Brain pericyte (primary cell): ENCODE data around the gene NF1.
"Not testable (repeated sequence)": the region's sequence is repeated elsewhere in the genome, so short reads cannot be mapped to it uniquely, and the experiment has no call there.

Experiments
- DNase-seq: peaks from one replicate; pipeline ENCODE4 v3.0.0-alpha.2; 2012; ENCODE audit warnings: low read depth, low spot score

The NF1 gene

GRCh38 chr17:31328160-31328535 lies 233.4 kb downstream of the NF1 start:
- DNase-seq, result no peak

- no peak for DNase-seq
Observed at GRCh38 chr17:31329221-31329620, 234.4 kb downstream of the NF1 start.

GRCh38 chr17:31339906-31340661 lies 245.3 kb downstream of the NF1 start:
- no peak for DNase-seq

- DNase-seq, result not testable (repeated sequence)
Observed at GRCh38 chr17:31345191-31345747, 250.5 kb downstream of the NF1 start.

- DNase-seq, result no peak
Observed at GRCh38 chr17:31349454-31349853, 254.7 kb downstream of the NF1 start.

- no peak for DNase-seq
Observed at GRCh38 chr17:31355935-31356334, 261.2 kb downstream of the NF1 start.

- no peak for DNase-seq
Observed at GRCh38 chr17:31357091-31357490, 262.3 kb downstream of the NF1 start.

- DNase-seq, result no peak
Observed at GRCh38 chr17:31357839-31358394, 263.1 kb downstream of the NF1 start.

- no peak for DNase-seq
Observed at GRCh38 chr17:31364012-31364411, 269.2 kb downstream of the NF1 start.

- DNase-seq, result no peak
Observed at GRCh38 chr17:31366088-31366487, 271.3 kb downstream of the NF1 start.

GRCh38 chr17:31369266-31369665 lies 274.5 kb downstream of the NF1 start:
- no peak for DNase-seq

- DNase-seq, result peak; percentile 20
Observed at GRCh38 chr17:31371511-31372097, 276.8 kb downstream of the NF1 start.

GRCh38 chr17:31373150-31374093 lies 278.6 kb downstream of the NF1 start:
- no peak for DNase-seq

GRCh38 chr17:31374094-31374447 lies 279.3 kb downstream of the NF1 start:
- DNase-seq, result no peak

- no peak for DNase-seq
Observed at GRCh38 chr17:31374503-31374902, 279.7 kb downstream of the NF1 start.

GRCh38 chr17:31378638-31379037 lies 283.9 kb downstream of the NF1 start:
- DNase-seq, result no peak

GRCh38 chr17:31379597-31380205 lies 284.9 kb downstream of the NF1 start:
- DNase-seq, result no peak

GRCh38 chr17:31381165-31381668 lies 286.4 kb downstream of the NF1 start:
- no peak for DNase-seq

GRCh38 chr17:31382668-31383275 lies 288.0 kb downstream of the NF1 start:
- DNase-seq, result not testable (repeated sequence)

- DNase-seq, result not testable (repeated sequence)
Observed at GRCh38 chr17:31383488-31383887, 288.7 kb downstream of the NF1 start.
